ENCODE measurements around the gene RAPGEF3.

The RAPGEF3 gene

DNA sequence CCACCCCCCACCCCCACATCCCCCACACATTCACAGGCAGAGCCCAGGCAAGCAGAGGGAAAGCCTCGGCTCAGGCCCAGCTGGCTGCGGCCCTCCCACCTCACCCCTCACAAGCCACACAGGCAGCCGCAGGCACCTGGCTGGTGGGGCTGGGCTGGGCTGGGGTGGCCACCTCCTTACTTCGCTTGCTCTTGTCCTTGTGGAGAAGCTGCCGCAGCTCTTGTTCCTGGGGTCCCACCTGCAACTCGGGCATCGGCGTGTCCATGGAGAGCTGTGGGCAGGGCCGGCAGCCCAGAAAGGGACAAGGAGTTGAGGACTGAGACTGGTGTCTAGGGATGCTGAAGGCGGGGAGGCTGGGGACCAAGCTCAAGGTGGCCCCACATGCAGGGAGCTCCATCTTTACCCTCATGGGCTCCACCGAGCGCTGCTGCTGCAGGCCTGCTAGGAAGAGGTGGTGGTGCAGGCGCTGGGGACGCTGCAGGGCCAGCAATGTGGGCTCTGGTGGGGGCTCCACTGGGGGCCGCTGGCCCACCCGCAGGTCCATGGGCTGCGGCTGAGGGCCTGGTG lies 39.8 kb upstream of the RAPGEF3 start:
- TF ChIP-seq CTCF (IDR thresholded peaks at IDR 0.05; ENCODE audit: insufficient read depth, low read length) (no peak), POLR2AphosphoS5 (IDR thresholded peaks at IDR 0.05; ENCODE audit: low read depth) (no peak)
- no peak for DNase-seq (ENCODE audit: low read depth in 1 of 2, low spot score in 1 of 2)
- no peak overlapping the region for H3K27ac ChIP-seq (replicated peaks)

DNA sequence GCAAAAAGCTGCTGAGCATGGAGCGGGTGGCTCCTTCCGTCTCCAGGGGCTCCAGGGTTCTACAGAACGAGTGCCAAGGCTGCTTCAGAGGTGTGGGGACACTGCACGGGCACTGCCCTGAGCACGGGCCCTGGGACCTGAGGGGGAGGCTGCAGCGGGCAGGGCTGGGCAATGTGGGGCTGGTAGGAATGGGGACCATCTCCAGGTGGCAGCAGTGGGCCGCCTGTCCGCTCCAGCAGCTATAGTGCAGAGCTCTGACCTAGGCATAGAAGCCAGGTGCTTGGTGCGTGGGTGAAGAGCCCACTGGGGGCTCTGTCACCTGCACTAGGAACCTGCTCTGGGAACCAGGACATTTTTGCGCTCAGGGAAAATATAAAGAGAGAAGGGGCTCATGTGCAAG lies 38.8 kb upstream of the RAPGEF3 start:
- H3K4me3 ChIP-seq (replicated peaks; ENCODE audit: insufficient read depth, low read length): no peak overlapping the region
- DNase-seq (ENCODE audit: low read depth in 1 of 2, low spot score in 1 of 2): peak in 1 of 2 experiments; percentile 54
- TF ChIP-seq CTCF (IDR thresholded peaks at IDR 0.05; ENCODE audit: insufficient read depth, low read length) (peak; percentile 14), POLR2AphosphoS5 (IDR thresholded peaks at IDR 0.05; ENCODE audit: low read depth) (no peak)
- no peaks in the 10 kb centered on the region for H3K27me3 ChIP-seq (ENCODE audit: insufficient read depth, poor library complexity, severe bottlenecking)
- H3K27ac ChIP-seq (replicated peaks): no peak overlapping the region

More for the DNA sequence above, 39.8 kb upstream of the RAPGEF3 start:
- no peaks in the 10 kb centered on the region for H3K27me3 ChIP-seq (ENCODE audit: insufficient read depth, poor library complexity, severe bottlenecking)
- no peak overlapping the region for H3K4me3 ChIP-seq (replicated peaks; ENCODE audit: insufficient read depth, low read length)

DNA sequence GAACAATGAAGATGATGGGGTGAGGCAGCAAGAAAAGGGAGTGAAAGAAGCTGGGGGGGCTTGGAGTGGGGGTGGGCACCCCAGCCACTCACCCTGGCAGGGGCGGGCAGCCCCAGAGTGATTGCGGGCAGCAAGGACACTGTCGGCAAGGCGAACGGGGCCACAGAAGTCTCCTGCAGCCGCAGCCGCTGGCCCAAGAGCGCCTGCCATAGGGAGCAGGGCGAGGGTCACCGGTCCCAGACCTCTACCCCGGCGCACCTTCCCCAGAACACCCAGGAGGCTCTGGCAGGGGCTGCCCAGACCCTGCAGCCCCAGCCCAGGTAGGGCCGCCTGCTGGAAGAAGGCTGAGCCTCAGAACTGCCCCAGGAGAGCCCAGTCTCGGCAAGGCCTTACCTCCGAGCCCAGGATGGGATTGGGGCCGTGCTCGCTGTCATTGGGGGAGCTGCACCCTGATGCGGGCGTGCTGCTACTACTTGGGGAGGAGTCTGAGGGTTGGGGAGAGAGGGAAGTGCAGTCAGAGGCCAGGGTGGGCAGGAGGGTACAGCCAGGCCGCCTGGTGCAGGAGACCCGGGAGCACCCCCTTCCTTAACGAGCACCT lies 37.2 kb upstream of the RAPGEF3 start:
- H3K4me3 ChIP-seq (replicated peaks; ENCODE audit: insufficient read depth, low read length): no peak overlapping the region
- H3K27me3 ChIP-seq (ENCODE audit: insufficient read depth, poor library complexity, severe bottlenecking): no peaks in the 10 kb centered on the region
- DNase-seq (ENCODE audit: low read depth in 1 of 2, low spot score in 1 of 2): no peak
- TF ChIP-seq REST (IDR thresholded peaks at IDR 0.05; ENCODE audit: insufficient replicate concordance, low read depth): no peak
- no peak for TF ChIP-seq POLR2AphosphoS5 (IDR thresholded peaks at IDR 0.05; ENCODE audit: low read depth)
- TF ChIP-seq CTCF (IDR thresholded peaks at IDR 0.05; ENCODE audit: insufficient read depth, low read length): no peak
- no peak for TF ChIP-seq SPI1 (IDR thresholded peaks at IDR 0.05; ENCODE audit: borderline replicate concordance, low read depth)
- TF ChIP-seq GABPA (IDR thresholded peaks at IDR 0.05; ENCODE audit: low read depth): no peak
- H3K27ac ChIP-seq (replicated peaks): no peak overlapping the region

- Histone ChIP-seq H3K4me3 (replicated peaks; ENCODE audit: insufficient read depth, low read length) (no peak overlapping the region), H3K27me3 (ENCODE audit: insufficient read depth, poor library complexity, severe bottlenecking) (no peaks in the 10 kb centered on the region), H3K27ac (replicated peaks) (no peak overlapping the region)
- no peak for DNase-seq (ENCODE audit: low read depth in 1 of 2, low spot score in 1 of 2)
- TF ChIP-seq POLR2AphosphoS5 (IDR thresholded peaks at IDR 0.05; ENCODE audit: low read depth) (no peak), GABPA (IDR thresholded peaks at IDR 0.05; ENCODE audit: low read depth) (no peak), REST (IDR thresholded peaks at IDR 0.05; ENCODE audit: insufficient replicate concordance, low read depth) (no peak), SPI1 (IDR thresholded peaks at IDR 0.05; ENCODE audit: borderline replicate concordance, low read depth) (no peak), CTCF (IDR thresholded peaks at IDR 0.05; ENCODE audit: insufficient read depth, low read length) (no peak)
These were observed 36.6 kb upstream of the RAPGEF3 start for GRCh38 chr12:47795121-47795813.

Data from HL-60 (cell line).